GM13976 (cell line): ENCODE measurements around the gene TM7SF2.

ENCODE experiments used
- DNase-seq: peaks from one replicate; pipeline ENCODE4 v3.0.0; 2012; ENCODE audit warnings: low spot score
- in situ Hi-C: fragments of 300-500 bp; cut with MboI; formaldehyde crosslinking; loops from one replicate; pipeline ENCODE4 v1.12.0; 2022; ENCODE audit warnings: low sequenced_read_pairs, mixed read lengths, inconsistent platforms; ENCODE audit not compliant: unreplicated experiment
- TF ChIP-seq, protein P1 (sequence below): IDR thresholded peaks from 2 replicates; pipeline ENCODE4 v1.5.1; 2012; ENCODE audit warnings: borderline replicate concordance, mild to moderate bottlenecking; ENCODE audit not compliant: insufficient read depth; ENCODE audit errors: extremely low read depth, missing control alignments, control extremely low read depth

Gene TM7SF2

DNA sequence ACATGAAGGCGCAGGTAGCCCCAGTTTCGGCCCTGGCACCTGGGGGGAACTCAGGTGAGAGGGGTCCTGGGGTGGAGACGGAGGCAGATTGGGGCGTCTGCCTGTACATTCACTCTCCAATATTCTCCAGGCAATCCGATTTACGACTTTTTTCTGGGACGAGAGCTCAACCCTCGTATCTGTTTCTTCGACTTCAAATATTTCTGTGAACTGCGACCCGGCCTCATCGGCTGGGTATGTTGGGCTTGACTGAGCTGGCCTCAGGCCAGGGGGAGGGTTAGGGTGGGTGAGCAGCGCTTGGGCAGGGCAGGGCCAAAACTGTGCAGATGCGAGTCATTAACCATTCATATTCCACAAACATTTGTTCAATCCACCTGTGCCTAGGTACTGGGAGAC, 1.7 kb downstream of the TM7SF2 start:
- in situ Hi-C loops = no loop called here
- no peak for DNase-seq
- TF ChIP-seq, protein P1, sequence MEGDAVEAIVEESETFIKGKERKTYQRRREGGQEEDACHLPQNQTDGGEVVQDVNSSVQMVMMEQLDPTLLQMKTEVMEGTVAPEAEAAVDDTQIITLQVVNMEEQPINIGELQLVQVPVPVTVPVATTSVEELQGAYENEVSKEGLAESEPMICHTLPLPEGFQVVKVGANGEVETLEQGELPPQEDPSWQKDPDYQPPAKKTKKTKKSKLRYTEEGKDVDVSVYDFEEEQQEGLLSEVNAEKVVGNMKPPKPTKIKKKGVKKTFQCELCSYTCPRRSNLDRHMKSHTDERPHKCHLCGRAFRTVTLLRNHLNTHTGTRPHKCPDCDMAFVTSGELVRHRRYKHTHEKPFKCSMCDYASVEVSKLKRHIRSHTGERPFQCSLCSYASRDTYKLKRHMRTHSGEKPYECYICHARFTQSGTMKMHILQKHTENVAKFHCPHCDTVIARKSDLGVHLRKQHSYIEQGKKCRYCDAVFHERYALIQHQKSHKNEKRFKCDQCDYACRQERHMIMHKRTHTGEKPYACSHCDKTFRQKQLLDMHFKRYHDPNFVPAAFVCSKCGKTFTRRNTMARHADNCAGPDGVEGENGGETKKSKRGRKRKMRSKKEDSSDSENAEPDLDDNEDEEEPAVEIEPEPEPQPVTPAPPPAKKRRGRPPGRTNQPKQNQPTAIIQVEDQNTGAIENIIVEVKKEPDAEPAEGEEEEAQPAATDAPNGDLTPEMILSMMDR = no peak

DNA sequence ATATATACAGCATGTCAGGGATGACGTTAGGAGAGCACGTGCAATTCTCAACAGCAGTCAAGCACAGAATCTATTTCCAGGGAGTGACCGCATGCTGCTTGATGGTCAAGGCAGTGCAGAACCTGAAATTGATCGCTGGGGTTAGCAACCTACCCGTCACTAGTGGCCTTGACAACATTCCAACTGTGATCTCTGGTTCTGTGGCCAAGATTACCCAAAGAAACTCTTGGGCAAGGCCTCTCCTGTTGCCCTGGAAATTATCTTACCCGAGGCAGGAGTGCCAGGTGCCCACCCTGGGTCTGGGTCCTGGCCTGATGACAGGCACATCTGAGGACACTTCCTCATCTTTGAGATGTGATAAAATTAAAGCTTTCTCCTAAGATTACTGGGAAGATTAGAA, 2.2 kb downstream of the TM7SF2 start:
- in situ Hi-C loops = no loop called here
- no peak for DNase-seq
- TF ChIP-seq, protein P1 = no peak

DNA sequence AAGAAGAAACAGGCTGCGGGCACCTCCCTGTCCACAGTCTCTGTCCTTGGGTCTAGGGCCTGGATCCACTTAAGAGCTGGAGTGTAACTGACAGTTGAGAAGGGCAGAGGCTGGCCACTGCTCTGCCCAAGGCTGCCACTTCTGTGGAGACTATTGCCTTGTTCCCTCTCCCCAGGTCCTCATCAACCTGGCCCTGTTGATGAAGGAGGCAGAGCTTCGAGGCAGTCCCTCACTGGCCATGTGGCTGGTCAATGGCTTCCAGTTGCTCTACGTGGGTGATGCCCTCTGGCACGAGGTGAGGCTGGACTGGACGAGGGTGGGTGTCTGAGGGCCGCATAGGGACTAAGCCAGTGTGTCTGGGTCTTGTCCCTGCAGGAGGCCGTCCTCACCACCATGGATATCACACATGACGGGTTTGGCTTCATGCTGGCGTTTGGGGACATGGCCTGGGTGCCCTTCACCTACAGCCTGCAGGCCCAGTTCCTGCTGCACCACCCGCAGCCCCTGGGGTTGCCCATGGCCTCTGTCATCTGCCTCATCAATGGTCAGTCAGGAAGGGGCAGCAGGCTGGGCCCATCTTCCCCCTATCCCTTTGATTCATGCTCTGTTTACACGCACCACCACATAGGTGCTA, 3.0 kb downstream of the TM7SF2 start:
- TF ChIP-seq, protein P1 = no peak
- DNase-seq = no peak
- in situ Hi-C loops = no loop called here

DNA sequence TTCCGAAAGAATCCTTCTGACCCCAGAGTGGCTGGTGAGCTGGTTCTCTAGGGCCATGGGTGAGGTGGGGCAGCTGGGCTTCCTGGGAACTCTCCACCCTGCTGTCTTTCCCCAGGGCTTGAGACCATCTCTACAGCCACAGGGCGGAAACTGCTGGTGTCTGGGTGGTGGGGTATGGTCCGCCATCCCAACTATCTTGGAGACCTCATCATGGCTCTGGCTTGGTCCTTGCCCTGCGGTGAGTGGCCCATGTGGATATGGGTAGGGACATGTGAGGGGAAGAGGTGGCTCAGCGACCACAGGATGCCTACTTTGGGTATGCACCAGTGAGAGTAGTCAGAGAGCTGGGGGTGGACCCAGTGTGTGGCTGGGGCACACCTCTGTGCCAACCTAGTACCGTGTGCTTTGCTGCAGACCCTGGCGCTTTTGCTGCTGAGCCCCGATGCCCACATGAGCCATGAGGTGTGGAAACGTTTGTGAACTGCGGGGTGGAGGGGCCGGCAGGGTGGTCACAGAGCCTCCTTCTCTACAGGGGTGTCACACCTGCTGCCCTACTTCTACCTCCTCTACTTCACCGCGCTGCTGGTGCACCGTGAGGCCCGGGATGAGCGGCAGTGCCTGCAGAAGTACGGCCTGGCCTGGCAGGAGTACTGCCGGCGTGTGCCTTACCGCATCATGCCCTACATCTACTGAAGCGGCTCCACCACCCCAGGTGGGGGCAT, 3.9 kb downstream of the TM7SF2 start:
- in situ Hi-C loops = no loop called here
- TF ChIP-seq, protein P1 = no peak
- no peak for DNase-seq

DNA sequence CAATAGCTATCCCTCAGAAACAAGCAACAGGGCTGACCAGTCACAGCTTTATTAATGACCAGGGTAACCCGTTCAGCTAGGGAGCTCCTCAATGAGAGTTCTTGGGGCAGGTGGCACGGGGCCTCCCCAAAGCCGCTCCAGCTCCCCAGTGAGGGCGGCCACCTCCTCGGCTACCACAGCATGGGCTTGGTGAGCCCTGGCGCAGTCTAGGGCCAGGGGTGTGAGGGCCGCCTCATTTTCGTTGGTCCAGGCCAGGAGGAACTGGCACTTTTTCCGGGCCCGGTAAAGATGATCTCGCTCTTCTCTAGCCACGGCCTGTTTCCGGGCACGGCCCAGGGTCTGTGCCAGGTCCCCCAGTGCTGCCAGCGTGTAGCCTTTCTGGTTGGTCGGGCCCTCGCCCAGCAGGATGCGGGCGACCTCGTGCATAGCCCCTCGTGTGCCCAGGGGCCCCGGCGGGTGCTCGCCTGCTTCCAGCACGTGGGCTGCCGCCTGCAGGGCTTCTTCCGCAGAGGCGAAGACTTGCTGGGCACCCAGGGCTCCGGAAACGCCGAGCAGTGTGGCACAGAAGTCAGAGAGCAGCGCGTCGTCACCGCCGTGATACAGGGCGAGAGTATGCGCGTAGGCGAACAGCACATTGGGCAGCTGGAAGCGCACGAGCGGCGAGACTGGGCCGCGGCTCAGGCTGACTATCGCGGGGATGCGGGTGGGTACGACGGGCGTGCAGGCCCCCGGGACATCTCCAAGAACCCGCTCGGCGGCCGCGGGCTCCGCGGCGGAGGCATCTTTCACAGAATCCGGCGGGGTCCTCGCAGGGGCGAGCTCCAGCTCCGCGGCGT, 4.9 kb downstream of the TM7SF2 start:
- DNase-seq = peak; percentile 34

More for the DNA sequence above, 4.9 kb downstream of the TM7SF2 start:
- TF ChIP-seq, protein P1 = no peak
- in situ Hi-C loops = no loop called here
